IMR-90 (cell line): ENCODE data around the gene C1orf159. TPM values are rescaled to one million over a fixed set of nuclear protein-coding genes. Genes with fewer than 3 reads are reported as not detected.

Experiments
- ATAC-seq: fragments of 200-7000 bp; cut with Tn5 transposase; 2 replicates; pipeline ENCODE4 v1.9.1; 2020; ENCODE audit warnings: low read depth, mild to moderate bottlenecking, moderate library complexity
- BruUV-seq: library from RNA; stranded (reverse); fragments of 400-500 nt; replicated peaks from 2 replicates; lab custom pipeline; 2021; lab: Mats Ljungman, UMichigan
- CTCF ChIA-PET: fragments of 300-600 bp; formaldehyde crosslinking; extraction: SDS; loops from one replicate; lab custom pipeline; 2021; ENCODE audit warnings: antibody characterized with exemption; lab: Yijun Ruan, JAX
- POLR2A ChIA-PET: fragments of 300-600 bp; sonication (Branson Sonifier 250); formaldehyde crosslinking; loops from one replicate; lab custom pipeline; 2022; ENCODE audit warnings: antibody characterized with exemption; ENCODE audit not compliant: unreplicated experiment; lab: Charles Lee
- DNase-seq: peaks from one replicate; pipeline ENCODE4 v3.0.0; 2013
- H2AFZ ChIP-seq: replicated peaks from 2 replicates; pipeline ENCODE3; 2013; ENCODE audit warnings: low read length, mild to moderate bottlenecking; ENCODE audit not compliant: poor library complexity
- H2AK5ac ChIP-seq: 2 replicates; pipeline ENCODE4 v1.6.1; 2013; ENCODE audit warnings: low read depth, low read length, inconsistent platforms
- H2AK9ac ChIP-seq: replicated peaks from 2 replicates; pipeline ENCODE3; 2013; ENCODE audit warnings: mild to moderate bottlenecking, low read depth, low read length, moderate library complexity; ENCODE audit not compliant: poor library complexity
- H2BK120ac ChIP-seq: 2 replicates; pipeline ENCODE4 v1.6.1; 2013; ENCODE audit warnings: low read depth, low read length, inconsistent platforms
- H2BK15ac ChIP-seq: 3 replicates; pipeline ENCODE4 v1.6.1; 2013; ENCODE audit warnings: low read depth, low read length, inconsistent platforms
- H2BK20ac ChIP-seq: 2 replicates; pipeline ENCODE4 v1.6.1; 2013; ENCODE audit warnings: low read depth, mild to moderate bottlenecking, inconsistent platforms, low read length, moderate library complexity
- H2BK5ac ChIP-seq: 2 replicates; pipeline ENCODE4 v1.6.1; 2013; ENCODE audit warnings: mild to moderate bottlenecking, low read depth, low read length, inconsistent platforms; ENCODE audit not compliant: poor library complexity, severe bottlenecking
- H3K14ac ChIP-seq: replicated peaks from 2 replicates; pipeline ENCODE4 v1.6.1; 2013; ENCODE audit warnings: low read depth, low read length, inconsistent platforms
- H3K18ac ChIP-seq: 2 replicates; pipeline ENCODE4 v1.6.1; 2013; ENCODE audit warnings: low read depth, low read length, control low read depth
- H3K23ac ChIP-seq: 2 replicates; pipeline ENCODE4 v1.6.1; 2013; ENCODE audit warnings: low read depth, low read length, inconsistent platforms
- H3K27ac ChIP-seq: 2 replicates; pipeline ENCODE4 v1.5.1; 2013; ENCODE audit warnings: mild to moderate bottlenecking, control low read depth, low read length; ENCODE audit not compliant: insufficient read depth
- H3K27me3 ChIP-seq: 2 replicates; pipeline ENCODE4 v1.6.1; 2013; ENCODE audit warnings: low read length; ENCODE audit not compliant: control insufficient read depth, insufficient read depth
- H3K36me3 ChIP-seq: 2 replicates; pipeline ENCODE4 v1.6.1; 2013; ENCODE audit warnings: low read length, mixed read lengths; ENCODE audit not compliant: control insufficient read depth, insufficient read depth
- H3K4ac ChIP-seq: 2 replicates; pipeline ENCODE4 v1.6.1; 2013; ENCODE audit warnings: low read depth, low read length, inconsistent platforms
- H3K4me1 ChIP-seq: 2 replicates; pipeline ENCODE4 v1.6.1; 2013; ENCODE audit warnings: low read length, mixed read lengths; ENCODE audit not compliant: control insufficient read depth, insufficient read depth
- H3K4me2 ChIP-seq: 2 replicates; pipeline ENCODE4 v1.6.1; 2013; ENCODE audit warnings: low read depth, mild to moderate bottlenecking, control low read depth, low read length, moderate library complexity
- H3K4me3 ChIP-seq: 2 replicates; pipeline ENCODE4 v1.5.1; 2013; ENCODE audit warnings: low read depth, mild to moderate bottlenecking, control low read depth, low read length, moderate library complexity; ENCODE audit not compliant: insufficient read depth
- H3K56ac ChIP-seq: 2 replicates; pipeline ENCODE4 v1.6.1; 2013; ENCODE audit warnings: low read length, inconsistent platforms; ENCODE audit not compliant: insufficient read depth; ENCODE audit errors: extremely low read depth
- H3K79me1 ChIP-seq, 2 experiments: 2 replicates each; pipeline ENCODE4 v1.6.1; 2013; ENCODE audit warnings: low read length in 2 of 2, inconsistent platforms in 1 of 2, low read depth in 1 of 2
- H3K9ac ChIP-seq: 2 replicates; pipeline ENCODE4 v1.6.1; 2013; ENCODE audit warnings: low read depth, low read length, control low read depth
- H3K9me1 ChIP-seq: 2 replicates; pipeline ENCODE4 v1.6.1; 2013; ENCODE audit warnings: low read length, inconsistent platforms; ENCODE audit not compliant: insufficient read depth
- H3K9me3 ChIP-seq: 2 replicates; pipeline ENCODE4 v1.6.1; 2013; ENCODE audit warnings: low read length; ENCODE audit not compliant: control insufficient read depth, insufficient read depth
- H4K20me1 ChIP-seq: 2 replicates; pipeline ENCODE4 v1.6.1; 2013; ENCODE audit warnings: low read length, inconsistent platforms; ENCODE audit not compliant: insufficient read depth
- H4K5ac ChIP-seq: 2 replicates; pipeline ENCODE4 v1.6.1; 2013; ENCODE audit warnings: mild to moderate bottlenecking, low read depth, low read length, control low read depth
- H4K8ac ChIP-seq, 2 experiments: 2 replicates each; pipeline ENCODE4 v1.6.1; 2013; ENCODE audit warnings: low read depth in 2 of 2, low read length in 2 of 2, control low read depth in 1 of 2, inconsistent platforms in 1 of 2
- H4K91ac ChIP-seq: 2 replicates; pipeline ENCODE4 v1.6.1; 2013; ENCODE audit warnings: low read depth, low read length, inconsistent platforms; ENCODE audit not compliant: insufficient read depth
- BHLHE40 ChIP-seq: fragments of 150-350 bp; IDR thresholded peaks from 2 replicates; pipeline ENCODE4 v1.6.1; 2016; ENCODE audit warnings: mild to moderate bottlenecking, low read depth, low read length
- CTCF ChIP-seq: conservative IDR thresholded peaks from 2 replicates; pipeline ENCODE4 v1.5.1; 2012; ENCODE audit warnings: mild to moderate bottlenecking, low read depth, low read length, improper control_type of control experiment
- ELK1 ChIP-seq: fragments of 150-350 bp; IDR thresholded peaks from 2 replicates; pipeline ENCODE4 v1.6.1; 2016; ENCODE audit warnings: low read depth, mild to moderate bottlenecking, low read length, moderate library complexity, borderline replicate concordance
- MAFK ChIP-seq: IDR thresholded peaks from 2 replicates; pipeline ENCODE4 v1.6.1; 2012; ENCODE audit warnings: low read depth, low read length, improper control_type of control experiment
- MAZ ChIP-seq: IDR thresholded peaks from 2 replicates; pipeline ENCODE4 v1.6.1; 2012; ENCODE audit warnings: low read depth, mild to moderate bottlenecking, low read length, improper control_type of control experiment, moderate library complexity, borderline replicate concordance
- NFE2L2 ChIP-seq: fragments of 150-350 bp; IDR thresholded peaks from 2 replicates; pipeline ENCODE4 v1.6.1; 2016; ENCODE audit warnings: low read depth, mild to moderate bottlenecking, low read length
- POLR2A ChIP-seq: IDR thresholded peaks from 2 replicates; pipeline ENCODE4 v1.6.1; 2012; ENCODE audit warnings: mild to moderate bottlenecking, low read depth, low read length
- RAD21 ChIP-seq: IDR thresholded peaks from 2 replicates; pipeline ENCODE4 v1.6.1; 2012; ENCODE audit warnings: low read length, improper control_type of control experiment
- RCOR1 ChIP-seq: IDR thresholded peaks from 2 replicates; pipeline ENCODE4 v1.6.1; 2012; ENCODE audit warnings: mild to moderate bottlenecking, low read length, improper control_type of control experiment; ENCODE audit not compliant: insufficient replicate concordance
- RFX5 ChIP-seq: IDR thresholded peaks from 2 replicates; pipeline ENCODE4 v1.8.0; 2012; ENCODE audit warnings: low read depth, mild to moderate bottlenecking, low read length, moderate library complexity
- SMC3 ChIP-seq: fragments of 150-350 bp; IDR thresholded peaks from 2 replicates; pipeline ENCODE4 v1.6.1; 2016; ENCODE audit warnings: low read depth, mild to moderate bottlenecking, antibody characterized with exemption, low read length, moderate library complexity
- WGBS, 2 experiments: methylation state at CpG; one replicate each; pipeline versions ENCODE4 v1.1.5 to v1.1.7; 2013; ENCODE audit warnings: missing lambda C conversion rate in 2 of 2; ENCODE audit not compliant: insufficient read length in 1 of 2; ENCODE audit errors: extremely low coverage in 2 of 2; 5-methylcytosine and 5-hydroxymethylcytosine counted together
- dilution Hi-C: fragments of 300-500 bp; cut with HindIII; formaldehyde crosslinking; loops from one replicate; pipeline ENCODE4 v1.14.3; 2018; ENCODE audit warnings: low sequenced_read_pairs; ENCODE audit not compliant: unreplicated experiment
- in situ Hi-C: fragments of 300-500 bp; cut with MboI; formaldehyde crosslinking; loops from 3 replicates; pipeline ENCODE4 v1.14.3; 2019; ENCODE audit warnings: low sequenced_read_pairs, inconsistent platforms, mixed read lengths
- intact Hi-C: fragments of 100-400 bp; cut with micrococcal nuclease; formaldehyde crosslinking; loops from 2 replicates; pipeline ENCODE4 v1.10.0; 2022
- polyA plus RNA-seq, 3 experiments: library from polyadenylated mRNA; depleted of rRNA; stranded (reverse); fragments of >200 nt; gene quantifications; 2 replicates each; pipeline ENCODE4 v1.2.3, GENCODE V29; 2012; ENCODE audit warnings: low replicate concordance in 1 of 3
- total RNA-seq: library from RNA; depleted of rRNA; stranded (reverse); fragments of >200 nt; gene quantifications from 2 replicates; pipeline ENCODE4 v1.2.3, GENCODE V29; 2012

The C1orf159 gene
- total and polyA plus RNA-seq, 2 of the 4 experiments (the other 2 are of a cell fraction) = 2.9 to 12.6 TPM

DNA sequence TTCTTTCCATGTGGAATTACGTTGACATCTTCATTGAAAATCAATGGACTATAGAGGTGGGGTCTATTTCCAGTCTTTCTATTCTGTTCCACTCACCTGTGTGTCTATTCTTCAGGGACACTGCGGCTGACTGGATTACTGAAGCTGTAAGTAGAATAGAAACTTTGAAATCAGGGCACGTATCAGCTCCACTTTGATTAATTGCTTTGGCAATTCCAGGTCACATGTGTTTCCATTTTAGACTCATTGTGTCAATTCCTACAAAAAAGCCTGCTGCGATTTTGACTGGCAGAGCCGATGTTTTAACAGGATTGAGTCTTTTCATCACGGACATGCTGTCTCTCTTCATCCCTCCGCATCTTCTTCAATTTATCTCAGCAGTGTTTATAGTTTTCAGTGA lies 20.9 kb downstream of the C1orf159 start:
- Histone ChIP-seq H3K36me3 (no peaks in the 10 kb centered on the region), H3K27ac (no peak overlapping the region), H2BK15ac (no peak overlapping the region), H2AK9ac (no peak overlapping the region), H2BK20ac (no peak overlapping the region), H3K4ac (no peak overlapping the region), H3K27me3 (no peaks in the 10 kb centered on the region), H2AFZ (no peak overlapping the region), H3K9ac (no peak overlapping the region), H2BK120ac (no peak overlapping the region), H3K4me2 (no peak overlapping the region), H4K91ac (no peak overlapping the region), H3K23ac (no peak overlapping the region), H3K4me3 (no peak overlapping the region), H4K5ac (no peak overlapping the region), H3K56ac (no peak overlapping the region), H3K4me1 (no peaks in the 10 kb centered on the region), H3K14ac (no peak overlapping the region), H3K9me1 (0 out of 2 replicates have a peak, but pooled peaks cover 3% of the 10 kb centered on the region), H4K8ac (no peak overlapping the region), H3K18ac (no peak overlapping the region), H3K9me3 (peaks cover 2% of the 10 kb centered on the region; the same call in 1 of the 2 replicates), H4K20me1 (no peaks in the 10 kb centered on the region), H3K79me1 (no peaks in the 10 kb centered on the region), H2BK5ac (no peak overlapping the region), H2AK5ac (no peak overlapping the region)
- no peak for DNase-seq
- intact Hi-C loops = no loop called here
- no TSS peak for BruUV-seq
- ChIA-PET POLR2A (no interaction called here), CTCF (no interaction called here)
- TF ChIP-seq NFE2L2 (no peak), MAFK (no peak), SMC3 (no peak), RAD21 (no peak), RCOR1 (no peak), POLR2A (no peak), BHLHE40 (no peak), CTCF (no peak), MAZ (no peak), ELK1 (no peak), RFX5 (no peak)
- no peak for ATAC-seq
- in situ Hi-C loops = no loop called here
- no CpG with 5 or more reads among the region's 7 CpGs for WGBS, 2 experiments
- dilution Hi-C loops = no loop called here
